Fibroblast of lung (primary cell): ENCODE results near the gene LPP. TPM values are rescaled to one million over a fixed set of nuclear protein-coding genes. Genes with fewer than 3 reads are reported as not detected.

ENCODE experiments used
- DNase-seq, 2 donors: peaks; one replicate each; pipeline versions ENCODE4 v3.0.0 to v3.0.0-alpha.2; 2010; ENCODE audit warnings: low read depth in 2 of 2
- H2AFZ ChIP-seq: 2 replicates; pipeline ENCODE4 v1.5.1; 2012; ENCODE audit warnings: low read length, control low read depth, inconsistent platforms
- H3K27ac ChIP-seq: 2 replicates; pipeline ENCODE4 v1.5.1; 2011; ENCODE audit warnings: low read length, control low read depth; ENCODE audit not compliant: insufficient read depth
- H3K27me3 ChIP-seq: 2 replicates; pipeline ENCODE4 v1.5.1; 2011; ENCODE audit warnings: mild to moderate bottlenecking, low read length; ENCODE audit not compliant: control insufficient read depth, insufficient read depth
- H3K36me3 ChIP-seq: 2 replicates; pipeline ENCODE4 v1.5.1; 2011; ENCODE audit warnings: low read length; ENCODE audit not compliant: control insufficient read depth, insufficient read depth
- H3K4me1 ChIP-seq: 2 replicates; pipeline ENCODE4 v1.5.1; 2011; ENCODE audit warnings: low read length; ENCODE audit not compliant: control insufficient read depth, insufficient read depth; ENCODE audit errors: extremely low read depth
- H3K4me2 ChIP-seq: 2 replicates; pipeline ENCODE4 v1.5.1; 2011; ENCODE audit warnings: low read length, control low read depth; ENCODE audit not compliant: insufficient read depth; ENCODE audit errors: extremely low read depth
- H3K4me3 ChIP-seq, 4 experiments: fragments of 200-600 bp in 1 of 4; sonication (generic) in 1 of 4; replicated peaks in 1 of 4; 2 replicates each; pipeline ENCODE4 v1.5.1; 2011 to 2016; ENCODE audit warnings: low read length in 4 of 4, low read depth in 3 of 4, mild to moderate bottlenecking in 3 of 4, control low read depth in 2 of 4, inconsistent platforms in 1 of 4, mixed read lengths in 1 of 4; ENCODE audit not compliant: insufficient read depth in 1 of 4; ENCODE audit errors: control extremely low read depth in 1 of 4
- H3K79me2 ChIP-seq: 2 replicates; pipeline ENCODE4 v1.5.1; 2012; ENCODE audit warnings: mild to moderate bottlenecking, low read length, inconsistent platforms; ENCODE audit not compliant: control insufficient read depth, insufficient read depth
- H3K9ac ChIP-seq: 2 replicates; pipeline ENCODE4 v1.5.1; 2011; ENCODE audit warnings: mild to moderate bottlenecking, low read length, control low read depth; ENCODE audit not compliant: insufficient read depth
- H3K9me3 ChIP-seq: 2 replicates; pipeline ENCODE4 v1.5.1; 2012; ENCODE audit warnings: low read depth, low read length; ENCODE audit not compliant: control insufficient read depth, insufficient read depth
- H4K20me1 ChIP-seq: 2 replicates; pipeline ENCODE4 v1.5.1; 2011; ENCODE audit warnings: low read length; ENCODE audit not compliant: control insufficient read depth, insufficient read depth; ENCODE audit errors: extremely low read depth
- EZH2 ChIP-seq: IDR thresholded peaks from 2 replicates; pipeline ENCODE4 v1.5.1; 2012; ENCODE audit warnings: low read length, control low read depth, mild to moderate bottlenecking; ENCODE audit errors: missing control alignments
- polyA plus RNA-seq, 2 donors: library from polyadenylated mRNA; depleted of rRNA in 1 of 2; stranded (reverse) in 1 of 2; unstranded in 1 of 2; fragments of >200 nt; gene quantifications; 2 replicates each; pipeline ENCODE4 v1.2.1, GENCODE V29; 2011 to 2012; ENCODE audit warnings: missing spikeins in 1 of 2
- total RNA-seq: library from RNA; depleted of rRNA; stranded (reverse); fragments of >200 nt; gene quantifications from 2 replicates; pipeline ENCODE4 v1.2.1, GENCODE V29; 2014
- TF ChIP-seq, protein P1 (sequence below), 2 donors: IDR thresholded peaks in 1 of 2; conservative IDR thresholded peaks in 1 of 2; 1 replicate in 1 of 2; 2 replicates in 1 of 2; pipeline ENCODE4 v1.5.1; 2011 to 2012; ENCODE audit warnings: low read length in 2 of 2, control low read depth in 1 of 2, inconsistent platforms in 1 of 2, low read depth in 1 of 2, mild to moderate bottlenecking in 1 of 2

Gene LPP
- total and polyA plus RNA-seq, 2 donors (not counting 1 experiment from before 2014, with no cell fraction given), result 69.0 to 124 TPM

DNA sequence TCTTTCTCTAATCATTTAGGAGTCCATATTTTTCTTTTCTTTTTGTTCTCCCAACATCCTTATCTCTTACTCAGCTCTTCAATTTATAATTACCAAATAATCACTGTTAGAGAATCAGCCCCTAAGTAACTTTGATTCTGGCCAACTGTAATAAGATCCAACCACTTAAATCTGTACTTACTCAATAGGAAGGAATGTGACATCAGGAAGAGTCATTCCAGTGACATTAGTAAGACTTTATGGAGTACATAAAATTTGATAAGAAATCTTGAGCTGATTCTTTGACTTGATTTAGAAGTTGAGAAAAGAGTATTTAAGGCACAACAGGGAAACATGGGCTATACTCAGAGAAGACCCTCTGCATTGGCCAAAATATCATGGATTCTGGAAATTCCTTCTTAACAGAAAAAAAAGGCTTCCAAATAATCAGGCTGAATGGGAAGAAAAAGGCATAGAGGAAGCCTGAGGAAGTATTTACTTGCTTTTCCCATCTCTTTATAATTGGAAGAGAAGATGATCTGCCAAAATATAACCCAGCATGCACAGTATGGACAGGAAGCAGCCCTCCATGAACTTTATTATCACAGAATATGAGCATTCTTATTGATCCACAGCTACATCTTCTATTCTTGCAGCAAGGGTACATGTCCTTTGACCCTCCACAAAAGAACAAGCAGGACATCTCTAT lies 728.1 kb downstream of the LPP start:
- no peak overlapping the region for H3K9ac ChIP-seq
- peak; percentile 91 to 98 for DNase-seq
- H3K4me3 ChIP-seq, result no peak overlapping the region
- no peak for TF ChIP-seq EZH2
- TF ChIP-seq, protein P1, sequence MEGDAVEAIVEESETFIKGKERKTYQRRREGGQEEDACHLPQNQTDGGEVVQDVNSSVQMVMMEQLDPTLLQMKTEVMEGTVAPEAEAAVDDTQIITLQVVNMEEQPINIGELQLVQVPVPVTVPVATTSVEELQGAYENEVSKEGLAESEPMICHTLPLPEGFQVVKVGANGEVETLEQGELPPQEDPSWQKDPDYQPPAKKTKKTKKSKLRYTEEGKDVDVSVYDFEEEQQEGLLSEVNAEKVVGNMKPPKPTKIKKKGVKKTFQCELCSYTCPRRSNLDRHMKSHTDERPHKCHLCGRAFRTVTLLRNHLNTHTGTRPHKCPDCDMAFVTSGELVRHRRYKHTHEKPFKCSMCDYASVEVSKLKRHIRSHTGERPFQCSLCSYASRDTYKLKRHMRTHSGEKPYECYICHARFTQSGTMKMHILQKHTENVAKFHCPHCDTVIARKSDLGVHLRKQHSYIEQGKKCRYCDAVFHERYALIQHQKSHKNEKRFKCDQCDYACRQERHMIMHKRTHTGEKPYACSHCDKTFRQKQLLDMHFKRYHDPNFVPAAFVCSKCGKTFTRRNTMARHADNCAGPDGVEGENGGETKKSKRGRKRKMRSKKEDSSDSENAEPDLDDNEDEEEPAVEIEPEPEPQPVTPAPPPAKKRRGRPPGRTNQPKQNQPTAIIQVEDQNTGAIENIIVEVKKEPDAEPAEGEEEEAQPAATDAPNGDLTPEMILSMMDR (conservative IDR thresholded peaks at IDR 0.05 in 1 of 2, IDR thresholded peaks at IDR 0.05 in 1 of 2; ENCODE audit: low read depth in 1 of 2, low read length in 2 of 2), result no peak
- H3K4me1 ChIP-seq, result peaks cover 9% of the 10 kb centered on the region
- H3K27ac ChIP-seq, result peak overlapping the region; percentile 51
- no peaks in the 10 kb centered on the region for H3K9me3 ChIP-seq
- H3K36me3 ChIP-seq, result no peaks in the 10 kb centered on the region
- peak overlapping the region; percentile 25 for H3K4me2 ChIP-seq
- H4K20me1 ChIP-seq, result no peaks in the 10 kb centered on the region
- no peak overlapping the region for H2AFZ ChIP-seq
- no peaks in the 10 kb centered on the region for H3K27me3 ChIP-seq
- H3K79me2 ChIP-seq, result no peaks in the 10 kb centered on the region

DNA sequence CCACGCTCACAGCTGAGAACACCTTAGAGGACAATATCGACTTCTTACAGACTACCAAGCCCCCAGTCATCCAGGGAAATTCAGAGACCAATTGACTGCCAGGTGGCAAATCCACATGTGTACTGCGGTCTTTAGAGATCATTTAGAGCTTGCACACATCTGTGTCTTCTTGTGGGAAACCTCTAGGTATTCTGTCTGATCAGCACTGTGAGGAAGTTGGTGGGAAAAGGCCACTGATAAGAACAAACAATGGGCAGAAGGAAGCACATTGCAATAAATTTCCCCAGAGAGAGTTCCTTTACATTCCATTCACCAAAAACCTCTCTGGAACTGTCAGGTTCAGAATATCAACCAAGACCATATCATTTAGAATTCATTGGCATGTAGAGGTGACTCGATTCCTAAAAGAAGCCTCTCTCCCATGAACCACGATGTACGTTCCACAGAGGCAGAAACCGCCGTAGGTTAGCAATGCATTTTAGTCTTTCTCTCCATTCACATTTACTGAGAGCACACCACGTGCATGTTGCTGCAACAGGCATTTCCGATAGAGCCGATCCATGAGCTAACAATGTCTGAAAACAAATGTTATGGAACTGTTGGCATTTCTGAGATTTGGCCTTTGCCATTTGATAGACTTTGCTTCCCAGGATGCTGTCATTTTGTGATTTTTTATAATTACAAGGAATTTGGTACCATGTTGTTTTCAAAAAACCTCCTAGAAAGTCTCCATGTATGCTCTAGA lies 730.5 kb downstream of the LPP start:
- H4K20me1 ChIP-seq, result no peaks in the 10 kb centered on the region
- no peak overlapping the region for H3K27ac ChIP-seq
- DNase-seq, result no peak
- no peak overlapping the region for H2AFZ ChIP-seq
- no peak overlapping the region for H3K9ac ChIP-seq
- TF ChIP-seq, protein P1 (conservative IDR thresholded peaks at IDR 0.05 in 1 of 2, IDR thresholded peaks at IDR 0.05 in 1 of 2; ENCODE audit: low read depth in 1 of 2, low read length in 2 of 2), result no peak
- no peak for TF ChIP-seq EZH2
- H3K9me3 ChIP-seq, result no peaks in the 10 kb centered on the region
- H3K36me3 ChIP-seq, result peaks cover 1% of the 10 kb centered on the region
- no peak overlapping the region for H3K4me2 ChIP-seq
- H3K4me1 ChIP-seq, result peaks cover 13% of the 10 kb centered on the region
- H3K79me2 ChIP-seq, result no peaks in the 10 kb centered on the region
- no peaks in the 10 kb centered on the region for H3K27me3 ChIP-seq
- no peak overlapping the region for H3K4me3 ChIP-seq

DNA sequence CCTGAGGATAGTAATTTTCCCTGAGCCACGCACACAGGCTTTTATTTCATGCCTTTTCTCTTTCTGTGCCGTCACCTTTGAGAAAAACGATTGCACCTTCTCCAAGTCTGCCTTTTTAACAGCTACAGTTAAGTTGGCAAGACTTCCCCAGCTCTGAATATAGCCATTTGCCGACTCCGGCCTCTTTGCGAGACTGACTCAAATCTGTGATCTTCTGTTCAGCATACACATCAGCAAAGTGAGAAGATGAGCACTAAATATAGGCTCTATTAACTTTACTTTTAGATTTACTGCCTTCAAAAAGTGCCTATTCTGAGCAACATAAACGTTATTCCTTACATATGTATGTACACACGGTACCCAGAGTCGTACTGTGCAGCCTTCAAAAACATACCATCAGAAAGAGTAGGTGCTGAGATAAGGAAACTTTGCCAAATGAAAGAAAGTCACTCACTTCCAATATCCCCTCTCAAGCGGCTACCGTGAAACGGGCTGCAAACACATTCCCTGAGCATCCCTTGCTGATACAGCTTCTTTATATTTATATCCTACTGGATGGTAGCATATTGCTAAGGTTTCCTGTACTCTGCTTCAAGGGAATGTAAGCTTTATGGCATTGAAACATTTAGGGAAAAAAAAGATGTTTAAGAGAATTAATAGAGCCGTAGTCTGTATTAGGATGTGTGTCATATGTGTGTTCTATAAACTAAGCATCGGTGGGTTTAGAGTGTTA lies 734.5 kb downstream of the LPP start:
- Histone ChIP-seq H3K36me3 (peaks cover 3% of the 10 kb centered on the region), H3K9me3 (no peaks in the 10 kb centered on the region), H3K4me3 (no peak overlapping the region), H3K27ac (no peak overlapping the region), H3K9ac (no peak overlapping the region), H3K27me3 (no peaks in the 10 kb centered on the region), H4K20me1 (no peaks in the 10 kb centered on the region), H2AFZ (no peak overlapping the region), H3K79me2 (no peaks in the 10 kb centered on the region), H3K4me2 (no peak overlapping the region), H3K4me1 (peaks cover 4% of the 10 kb centered on the region)
- no peak for DNase-seq
- TF ChIP-seq EZH2, result no peak
- TF ChIP-seq, protein P1 (conservative IDR thresholded peaks at IDR 0.05 in 1 of 2, IDR thresholded peaks at IDR 0.05 in 1 of 2; ENCODE audit: low read depth in 1 of 2, low read length in 2 of 2), result no peak
